ENCODE measurements around the gene GIGYF2. TPM values are rescaled to one million over a fixed set of nuclear protein-coding genes. Genes with fewer than 3 reads are reported as not detected.

Gene GIGYF2
- polyA plus RNA-seq, 1 donor (not counting 4 experiments of a cell fraction or from before 2014, with no cell fraction given), result 35.5 TPM

GRCh38 chr2:232687382-232688160 lies 9.6 kb upstream of the GIGYF2 start:
- no peak overlapping the region for H3K27ac ChIP-seq (ENCODE audit: control insufficient read depth, insufficient read depth, low read length)
- H3K9me3 ChIP-seq (ENCODE audit: control insufficient read depth, low read depth, low read length), result no peaks in the 10 kb centered on the region
- no peaks in the 10 kb centered on the region for H3K9me1 ChIP-seq (ENCODE audit: control insufficient read depth, extremely low read depth, insufficient read depth, low read length)
- dilution Hi-C loops (cut with MboI; ENCODE audit: extremely low pct_ligation_motif_present, low sequenced_read_pairs), result no loop called here
- no peak overlapping the region for H3K9ac ChIP-seq (ENCODE audit: control insufficient read depth, extremely low read depth, insufficient read depth, low read length)
- H3K4me2 ChIP-seq (ENCODE audit: control insufficient read depth, extremely low read depth, insufficient read depth, low read depth, low read length), result no peak overlapping the region
- no peaks in the 10 kb centered on the region for H3K79me2 ChIP-seq (ENCODE audit: control insufficient read depth, insufficient read depth, low read length)
- FAIRE-seq (no peak), DNase-seq (ENCODE audit: low read depth, low spot score) (no peak)
- peaks cover 7% of the 10 kb centered on the region for H3K27me3 ChIP-seq (ENCODE audit: control insufficient read depth, extremely low read depth, insufficient read depth, low read length)
- TF ChIP-seq EZH2 (IDR thresholded peaks at IDR 0.05; ENCODE audit: low read length), result no peak
- no peak for TF ChIP-seq CTCF (optimal IDR thresholded peaks at IDR 0.05 in 1 of 3, IDR thresholded peaks at IDR 0.05 in 1 of 3, conservative IDR thresholded peaks at IDR 0.05 in 1 of 3; ENCODE audit: extremely low read depth in 1 of 3, insufficient read depth in 2 of 3, low read length in 3 of 3)
- no peaks in the 10 kb centered on the region for H3K4me1 ChIP-seq (ENCODE audit: control insufficient read depth, extremely low read depth, insufficient read depth, low read length)
- H3K4me3 ChIP-seq (ENCODE audit: control insufficient read depth in 2 of 3, extremely low read depth in 1 of 3, insufficient read depth in 2 of 3, low read depth in 1 of 3, low read length in 3 of 3), result no peak overlapping the region
- H3K36me3 ChIP-seq (ENCODE audit: control insufficient read depth in 2 of 2, extremely low read depth in 1 of 2, insufficient read depth in 2 of 2, low read length in 2 of 2), result no peaks in the 10 kb centered on the region
- no peaks in the 10 kb centered on the region for H4K20me1 ChIP-seq (ENCODE audit: control insufficient read depth, extremely low read depth, insufficient read depth, low read length)
- no peak overlapping the region for H2AFZ ChIP-seq (ENCODE audit: control insufficient read depth, low read length)

- FAIRE-seq (no peak), DNase-seq (ENCODE audit: low read depth, low spot score) (no peak)
- H2AFZ ChIP-seq (ENCODE audit: control insufficient read depth, low read length), result no peak overlapping the region
- H3K36me3 ChIP-seq (ENCODE audit: control insufficient read depth in 2 of 2, extremely low read depth in 1 of 2, insufficient read depth in 2 of 2, low read length in 2 of 2), result no peaks in the 10 kb centered on the region
- H3K4me3 ChIP-seq (ENCODE audit: control insufficient read depth in 2 of 3, extremely low read depth in 1 of 3, insufficient read depth in 2 of 3, low read depth in 1 of 3, low read length in 3 of 3), result no peak overlapping the region
- H3K9ac ChIP-seq (ENCODE audit: control insufficient read depth, extremely low read depth, insufficient read depth, low read length), result no peak overlapping the region
- no peaks in the 10 kb centered on the region for H3K9me1 ChIP-seq (ENCODE audit: control insufficient read depth, extremely low read depth, insufficient read depth, low read length)
- H4K20me1 ChIP-seq (ENCODE audit: control insufficient read depth, extremely low read depth, insufficient read depth, low read length), result no peaks in the 10 kb centered on the region
- no peaks in the 10 kb centered on the region for H3K79me2 ChIP-seq (ENCODE audit: control insufficient read depth, insufficient read depth, low read length)
- H3K4me2 ChIP-seq (ENCODE audit: control insufficient read depth, extremely low read depth, insufficient read depth, low read depth, low read length), result no peak overlapping the region
- H3K27ac ChIP-seq (ENCODE audit: control insufficient read depth, insufficient read depth, low read length), result no peak overlapping the region
- no peak for TF ChIP-seq EZH2 (IDR thresholded peaks at IDR 0.05; ENCODE audit: low read length)
- TF ChIP-seq CTCF (optimal IDR thresholded peaks at IDR 0.05 in 1 of 3, IDR thresholded peaks at IDR 0.05 in 1 of 3, conservative IDR thresholded peaks at IDR 0.05 in 1 of 3; ENCODE audit: extremely low read depth in 1 of 3, insufficient read depth in 2 of 3, low read length in 3 of 3), result no peak
- peaks cover 7% of the 10 kb centered on the region for H3K27me3 ChIP-seq (ENCODE audit: control insufficient read depth, extremely low read depth, insufficient read depth, low read length)
- H3K4me1 ChIP-seq (ENCODE audit: control insufficient read depth, extremely low read depth, insufficient read depth, low read length), result no peaks in the 10 kb centered on the region
- dilution Hi-C loops (cut with MboI; ENCODE audit: extremely low pct_ligation_motif_present, low sequenced_read_pairs), result no loop called here
- H3K9me3 ChIP-seq (ENCODE audit: control insufficient read depth, low read depth, low read length), result no peaks in the 10 kb centered on the region
These were observed 8.9 kb upstream of the GIGYF2 start for GRCh38 chr2:232688201-232688600.
